A673 (cell line): ENCODE measurements around the gene HBE1.

Experiments
- EZH2 ChIP-seq: fragments of 200-600 bp; sonication (generic); IDR thresholded peaks from 2 replicates; pipeline ENCODE4 v1.6.1; 2017; ENCODE audit warnings: borderline replicate concordance, low read depth, mild to moderate bottlenecking, mixed read lengths, antibody characterized with exemption, low read length; ENCODE audit not compliant: poor library complexity, severe bottlenecking
- TF ChIP-seq, protein P1 (sequence below): fragments of 300-800, 200-600 bp; sonication (generic); conservative IDR thresholded peaks from 2 replicates; pipeline ENCODE4 v1.5.1; 2017; ENCODE audit warnings: low read depth, mild to moderate bottlenecking, antibody characterized with exemption, low read length, moderate library complexity, mixed read lengths

DNA sequence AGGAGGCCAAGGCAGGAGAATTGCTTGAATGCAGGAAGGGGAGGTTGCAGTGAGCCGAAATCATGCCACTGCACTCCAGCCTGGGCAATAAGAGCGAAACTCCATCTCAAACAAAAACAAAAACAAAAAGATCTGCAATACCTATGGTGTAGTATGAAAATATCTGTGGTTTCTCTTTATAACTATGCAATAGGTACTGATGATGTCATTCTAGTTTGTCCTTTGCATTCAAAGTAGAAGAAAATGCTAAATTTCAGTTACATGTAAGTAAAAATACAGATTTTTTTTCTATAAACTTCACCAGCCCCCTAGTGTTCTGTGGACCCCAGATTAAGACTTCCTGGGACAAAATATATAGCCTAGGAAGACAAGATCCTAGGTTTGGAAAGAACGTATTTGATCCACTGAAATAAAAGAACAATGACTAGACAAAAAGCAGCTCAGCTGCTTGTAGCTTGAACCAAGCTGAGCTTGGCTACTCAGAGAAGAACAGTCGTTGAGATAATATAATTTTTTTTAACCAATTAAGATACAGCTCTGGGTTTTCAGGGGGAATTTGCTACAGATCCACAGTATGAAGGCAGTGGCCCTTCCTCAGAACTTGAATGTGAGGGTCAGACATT, 2.8 kb upstream of the HBE1 start:
- TF ChIP-seq, protein P1, sequence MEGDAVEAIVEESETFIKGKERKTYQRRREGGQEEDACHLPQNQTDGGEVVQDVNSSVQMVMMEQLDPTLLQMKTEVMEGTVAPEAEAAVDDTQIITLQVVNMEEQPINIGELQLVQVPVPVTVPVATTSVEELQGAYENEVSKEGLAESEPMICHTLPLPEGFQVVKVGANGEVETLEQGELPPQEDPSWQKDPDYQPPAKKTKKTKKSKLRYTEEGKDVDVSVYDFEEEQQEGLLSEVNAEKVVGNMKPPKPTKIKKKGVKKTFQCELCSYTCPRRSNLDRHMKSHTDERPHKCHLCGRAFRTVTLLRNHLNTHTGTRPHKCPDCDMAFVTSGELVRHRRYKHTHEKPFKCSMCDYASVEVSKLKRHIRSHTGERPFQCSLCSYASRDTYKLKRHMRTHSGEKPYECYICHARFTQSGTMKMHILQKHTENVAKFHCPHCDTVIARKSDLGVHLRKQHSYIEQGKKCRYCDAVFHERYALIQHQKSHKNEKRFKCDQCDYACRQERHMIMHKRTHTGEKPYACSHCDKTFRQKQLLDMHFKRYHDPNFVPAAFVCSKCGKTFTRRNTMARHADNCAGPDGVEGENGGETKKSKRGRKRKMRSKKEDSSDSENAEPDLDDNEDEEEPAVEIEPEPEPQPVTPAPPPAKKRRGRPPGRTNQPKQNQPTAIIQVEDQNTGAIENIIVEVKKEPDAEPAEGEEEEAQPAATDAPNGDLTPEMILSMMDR: no peak
- TF ChIP-seq EZH2: no peak
